Stimulated activated CD8-positive, alpha-beta memory T cell treated with anti-CD3 and anti-CD28 coated beads, Interleukin-7, amount 100 ng/mL, for 4 hours (primary cell): ENCODE results near the gene PARL.

Experiments used
- DNase-seq, 2 donors: peaks; one replicate each; pipeline ENCODE4 v3.0.0-alpha.2; 2020; ENCODE audit warnings: low read depth in 2 of 2

Gene PARL, protein sequence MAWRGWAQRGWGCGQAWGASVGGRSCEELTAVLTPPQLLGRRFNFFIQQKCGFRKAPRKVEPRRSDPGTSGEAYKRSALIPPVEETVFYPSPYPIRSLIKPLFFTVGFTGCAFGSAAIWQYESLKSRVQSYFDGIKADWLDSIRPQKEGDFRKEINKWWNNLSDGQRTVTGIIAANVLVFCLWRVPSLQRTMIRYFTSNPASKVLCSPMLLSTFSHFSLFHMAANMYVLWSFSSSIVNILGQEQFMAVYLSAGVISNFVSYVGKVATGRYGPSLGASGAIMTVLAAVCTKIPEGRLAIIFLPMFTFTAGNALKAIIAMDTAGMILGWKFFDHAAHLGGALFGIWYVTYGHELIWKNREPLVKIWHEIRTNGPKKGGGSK

DNA sequence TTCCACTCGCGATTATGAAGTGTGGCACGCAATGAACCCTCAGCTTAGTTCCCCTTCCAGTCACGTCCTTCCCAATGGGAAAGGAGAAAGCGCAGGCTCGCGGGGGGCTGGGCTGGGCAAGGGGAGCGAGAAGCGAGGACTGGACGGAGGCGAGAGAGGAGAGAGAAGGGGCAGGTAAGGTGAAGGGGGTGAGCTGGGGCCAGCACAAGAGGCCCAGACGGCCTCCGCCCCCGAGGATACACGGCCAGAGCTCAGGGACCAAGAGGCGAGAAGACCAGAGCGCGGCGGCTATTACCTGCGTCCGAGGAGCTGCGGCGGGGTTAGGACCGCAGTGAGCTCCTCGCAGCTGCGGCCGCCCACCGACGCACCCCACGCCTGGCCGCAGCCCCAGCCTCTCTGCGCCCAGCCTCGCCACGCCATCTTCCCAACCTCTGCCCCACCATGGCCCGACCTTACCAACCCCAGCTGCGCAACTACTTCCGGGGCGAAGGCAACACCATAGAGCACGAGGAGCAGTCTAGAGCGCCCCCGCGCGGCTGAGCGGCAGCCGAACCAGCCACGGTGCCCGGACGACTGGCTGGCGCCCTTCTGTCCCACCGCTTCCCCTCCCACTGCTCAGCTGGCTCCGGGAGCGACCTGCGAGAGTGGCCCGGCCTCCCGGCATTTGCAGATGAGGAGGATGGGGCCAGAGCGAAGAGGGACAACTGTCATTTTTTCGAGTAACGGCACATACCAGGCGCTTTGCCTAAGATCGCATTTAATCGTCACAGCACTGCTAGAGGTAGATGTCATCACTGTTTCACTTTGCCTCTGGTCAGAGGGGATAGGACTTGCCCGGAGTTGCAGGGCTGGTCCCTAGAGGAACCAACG lies at the start of gene PARL:
Gene PARL (minus strand): TSS at position 454 of the 870 bp plus-strand sequence. CDS start 34 bp downstream, at position 420.
- peak; percentile 90 to 92 for DNase-seq

- DNase-seq = no peak
Observed at GRCh38 chr3:183933160-183933559, 48.5 kb upstream of the PARL start.

DNA sequence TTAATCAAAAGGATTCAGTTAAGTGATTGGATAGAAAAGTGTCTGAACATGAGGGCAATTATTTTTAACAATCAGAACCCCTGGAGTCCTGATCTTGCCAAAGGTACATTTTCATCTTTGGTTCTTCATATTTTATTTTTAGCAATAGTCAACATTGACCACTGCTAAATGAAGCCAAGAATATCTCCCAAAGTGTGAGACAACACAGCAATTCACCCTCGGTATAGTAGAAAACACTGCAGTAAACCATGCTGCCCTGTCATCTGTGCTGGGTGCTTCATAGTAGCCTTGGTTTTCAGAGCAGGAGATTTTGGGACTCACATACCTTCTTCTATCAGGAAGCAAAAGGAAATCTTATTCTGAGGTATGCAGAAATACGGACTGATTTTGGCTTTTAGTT lies 47.2 kb upstream of the PARL start:
- DNase-seq = no peak

DNA sequence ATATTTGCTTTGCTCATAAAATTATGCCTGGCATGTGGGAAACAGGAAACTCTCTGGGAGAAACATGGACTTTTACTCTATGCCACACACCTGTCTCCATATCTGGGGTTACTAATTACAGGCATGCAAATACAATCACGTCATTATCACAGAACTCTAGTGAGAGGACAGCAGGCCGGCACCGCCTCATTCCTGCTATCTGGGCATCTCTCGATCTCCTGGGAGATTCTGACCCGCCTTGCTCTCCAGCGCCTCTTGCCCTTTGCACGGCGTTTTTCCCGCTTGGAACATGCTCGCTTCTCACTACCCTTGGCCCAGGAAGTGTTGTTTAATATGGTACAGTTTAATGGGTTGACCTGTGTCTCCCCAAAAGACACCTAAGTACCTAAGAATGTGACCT lies 45.4 kb upstream of the PARL start:
- no peak for DNase-seq

- DNase-seq = no peak
Observed at GRCh38 chr3:183927059-183927458, 42.4 kb upstream of the PARL start.

GRCh38 chr3:183924956-183925355 lies 40.3 kb upstream of the PARL start:
- DNase-seq = no peak

GRCh38 chr3:183924543-183924942 lies 39.9 kb upstream of the PARL start:
- no peak for DNase-seq

GRCh38 chr3:183922421-183922820 lies 37.7 kb upstream of the PARL start:
- no peak for DNase-seq

- no peak for DNase-seq
Observed at GRCh38 chr3:183921096-183921495, 36.4 kb upstream of the PARL start.

GRCh38 chr3:183920416-183920815 lies 35.7 kb upstream of the PARL start:
- DNase-seq = no peak

DNA sequence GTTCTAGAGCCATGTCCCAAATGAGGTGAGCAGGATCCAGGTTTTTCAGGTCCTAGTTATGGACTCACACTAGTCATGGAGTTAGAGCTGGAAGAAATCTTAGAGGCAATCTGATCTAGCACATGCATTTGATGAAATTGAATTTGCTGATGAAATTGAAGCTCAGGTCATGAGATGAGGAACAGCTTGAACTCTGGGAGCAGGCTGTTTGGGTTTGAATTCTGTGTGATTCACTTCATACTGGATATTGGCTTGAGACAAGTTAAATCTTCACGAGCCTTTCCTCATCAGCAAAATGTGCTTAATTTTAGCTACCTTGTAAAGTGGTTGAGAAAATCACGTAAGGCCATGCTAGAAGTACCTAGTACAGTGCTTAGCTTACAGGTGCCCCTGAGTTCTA lies 33.5 kb upstream of the PARL start:
- DNase-seq = no peak

- DNase-seq = no peak
Observed at GRCh38 chr3:183917776-183918175, 33.1 kb upstream of the PARL start.

- DNase-seq = no peak
Observed at GRCh38 chr3:183914856-183915255, 30.2 kb upstream of the PARL start.

DNA sequence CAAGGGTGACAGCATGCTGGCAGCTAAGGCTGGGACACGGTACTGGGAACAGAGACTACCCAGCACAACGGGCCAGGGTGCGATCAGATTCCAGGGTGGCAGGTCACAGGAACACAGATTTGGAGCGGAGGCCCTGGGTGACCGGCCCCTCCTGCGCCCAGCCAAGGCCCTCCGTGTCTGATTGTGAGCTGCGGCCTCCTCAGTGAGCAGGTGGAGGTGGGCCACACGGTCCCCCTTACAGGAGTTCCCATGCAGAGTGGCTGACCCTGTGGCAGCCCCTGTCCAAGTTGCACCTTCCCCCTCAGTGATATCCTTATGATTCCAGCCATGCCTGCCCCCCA lies 28.9 kb upstream of the PARL start:
- DNase-seq = no peak

DNA sequence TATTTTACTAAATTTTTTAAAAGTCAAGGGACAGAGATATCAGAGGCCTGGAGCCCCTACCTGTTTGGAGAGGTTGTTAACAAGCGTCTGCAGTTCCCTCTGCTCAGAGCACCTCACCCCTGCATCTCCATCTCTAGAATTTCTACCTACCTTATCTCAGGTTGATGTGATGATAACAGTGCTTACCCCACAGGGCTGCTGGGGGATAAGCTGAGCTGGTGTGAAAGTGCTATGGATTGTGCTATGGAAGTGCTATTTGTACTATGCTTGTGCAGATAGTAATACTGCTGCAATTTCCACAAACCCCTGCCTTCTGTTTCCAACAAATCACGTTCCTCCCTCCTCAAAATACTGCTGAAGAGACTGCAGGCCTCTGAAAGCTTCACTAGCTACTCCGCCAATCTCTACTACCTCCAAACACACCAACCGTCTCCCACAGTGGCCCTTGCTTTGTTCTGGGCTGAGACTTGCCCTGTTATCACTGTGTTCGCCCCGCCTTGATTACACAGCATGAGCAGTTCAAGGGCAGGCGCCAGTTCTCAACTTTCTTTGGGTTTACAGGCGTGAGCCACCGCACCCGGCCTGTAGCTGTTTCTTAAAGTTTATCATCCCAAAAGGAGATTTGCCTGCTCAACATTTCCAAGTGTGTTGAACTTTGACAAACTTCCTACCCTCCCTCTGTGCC lies 28.4 kb upstream of the PARL start:
- no peak for DNase-seq

GRCh38 chr3:183911763-183912506 lies 27.3 kb upstream of the PARL start:
- DNase-seq = no peak

- no peak for DNase-seq
Observed at GRCh38 chr3:183911087-183911486, 26.4 kb upstream of the PARL start.

DNA sequence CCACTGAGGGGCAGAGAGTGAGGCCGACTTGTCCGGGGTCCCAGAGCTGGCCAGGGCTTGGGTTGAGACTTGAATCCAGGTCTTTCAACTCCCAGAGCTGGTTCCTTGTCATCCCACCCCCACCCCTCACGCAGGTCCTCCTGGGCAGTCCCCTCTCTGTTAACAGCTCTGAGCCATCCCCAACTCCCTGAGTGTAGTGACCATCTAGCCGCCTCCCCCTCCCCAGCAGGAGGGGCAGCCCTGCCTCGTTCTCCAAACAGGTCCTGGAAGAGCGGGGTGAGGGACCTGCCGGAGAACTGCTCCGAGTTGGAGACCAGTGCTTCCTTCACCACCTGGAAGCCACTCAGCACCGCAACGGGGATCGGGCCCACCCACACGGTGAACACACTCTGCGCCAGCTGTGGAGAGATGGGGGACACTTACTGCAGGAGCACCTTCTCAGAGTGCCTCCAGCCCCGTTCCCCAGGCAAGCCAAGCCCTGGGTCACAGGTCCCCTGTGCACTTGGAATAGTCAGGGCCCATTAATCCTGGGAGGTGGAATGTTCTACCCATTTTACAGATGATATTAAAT lies 24.4 kb upstream of the PARL start:
- DNase-seq = no peak

DNA sequence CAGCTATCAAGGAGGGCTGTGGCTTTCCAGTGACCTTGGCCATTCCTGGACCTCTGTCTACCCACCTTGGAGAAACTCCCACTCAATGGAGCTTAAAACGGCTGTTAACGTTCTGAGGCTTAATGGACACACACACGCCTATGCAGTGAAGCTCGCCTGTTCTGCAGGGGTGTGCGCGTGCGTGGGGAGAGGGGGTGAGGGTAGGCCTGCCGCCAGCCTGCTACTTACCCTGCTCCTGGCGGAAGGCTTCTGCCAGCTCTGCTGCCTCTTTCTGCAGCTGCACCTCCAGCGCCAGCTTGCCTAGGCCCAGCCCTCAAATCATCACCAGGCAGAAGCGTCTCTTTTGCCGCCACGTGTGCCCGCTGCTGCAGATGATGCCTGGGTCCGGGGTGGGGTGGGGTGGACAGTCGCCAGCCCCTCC lies 23.2 kb upstream of the PARL start:
- no peak for DNase-seq

DNA sequence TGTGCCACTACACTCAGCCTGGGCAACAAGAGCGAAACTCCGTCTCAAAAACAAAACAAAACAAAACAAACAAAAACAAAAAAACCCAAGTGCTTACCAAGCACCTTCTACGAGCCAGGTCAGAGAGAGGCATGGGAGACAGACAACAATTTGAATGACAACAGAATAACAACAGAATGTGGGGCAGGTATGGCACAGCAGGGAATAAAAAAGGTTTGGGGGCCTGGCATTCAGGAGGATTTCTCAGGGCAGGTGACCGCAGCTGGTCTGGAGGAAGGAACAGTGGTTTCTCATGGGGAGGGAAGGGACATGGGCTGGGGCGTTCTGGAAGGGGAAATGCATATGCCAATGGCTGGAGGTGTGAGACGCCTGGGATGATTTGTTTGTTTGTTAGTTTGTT lies 22.5 kb upstream of the PARL start:
- DNase-seq = no peak

- no peak for DNase-seq
Observed at GRCh38 chr3:183906234-183906921, 21.7 kb upstream of the PARL start.
